GM12878 (cell line): ENCODE results near the gene GRIK1. TPM values are rescaled to one million over a fixed set of nuclear protein-coding genes. Genes with fewer than 3 reads are reported as not detected.

Experiments
- ATAC-seq: fragments of 200-7000 bp; cut with Tn5 transposase; 3 replicates; pipeline ENCODE4 v1.9.1; 2020; ENCODE audit warnings: mild to moderate bottlenecking, moderate library complexity
- BruUV-seq: library from RNA; stranded (reverse); fragments of 400-500 nt; replicated peaks from 2 replicates; lab custom pipeline; 2021; lab: Mats Ljungman, UMichigan
- CTCF ChIA-PET: fragments of 300-600 bp; sonication (Branson Sonifier 250); formaldehyde crosslinking; extraction: SDS; loops from one replicate; lab custom pipeline; 2021; ENCODE audit warnings: inconsistent platforms; lab: Yijun Ruan, JAX
- POLR2A ChIA-PET: fragments of 350-600 bp; formaldehyde crosslinking; extraction: SDS; loops from one replicate; lab custom pipeline; 2021; ENCODE audit warnings: inconsistent platforms; lab: Charles Lee
- RAD21 ChIA-PET: fragments of 300-600 bp; sonication (Branson Sonifier 250); formaldehyde crosslinking; loops from one replicate; lab custom pipeline; 2023; ENCODE audit warnings: antibody characterized with exemption; ENCODE audit not compliant: unreplicated experiment; lab: Charles Lee
- SMC1A ChIA-PET: fragments of 300-600 bp; sonication (Branson Sonifier 250); formaldehyde crosslinking; loops from one replicate; lab custom pipeline; 2023; ENCODE audit not compliant: unreplicated experiment, uncharacterized antibody; lab: Charles Lee
- DNase-seq: peaks from one replicate; pipeline ENCODE4 v3.0.0-alpha.2; 2011; ENCODE audit warnings: low read depth, low spot score
- FAIRE-seq: peaks from 3 replicates; lab custom pipeline; 2011; peaks lifted over from hg19 to GRCh38; lab: Jason Lieb, UNC
- H2AFZ ChIP-seq: 2 replicates; pipeline ENCODE4 v1.6.0; 2011; ENCODE audit warnings: low read depth, low read length, control low read depth; ENCODE audit not compliant: control insufficient read depth
- H3K27ac ChIP-seq: 2 replicates; pipeline ENCODE4 v1.5.1; 2011; ENCODE audit warnings: control low read depth; ENCODE audit not compliant: control insufficient read depth, insufficient read depth
- H3K27me3 ChIP-seq, 2 experiments: replicated peaks in 1 of 2; 2 replicates each; pipeline versions ENCODE4 v1.6.0 to v1.6.1; 2011; ENCODE audit warnings: low read length in 1 of 2; ENCODE audit not compliant: control insufficient read depth in 2 of 2, insufficient read depth in 2 of 2
- H3K36me3 ChIP-seq, 2 experiments: 2 replicates each; pipeline ENCODE4 v1.5.1; 2011; ENCODE audit warnings: low read length in 1 of 2; ENCODE audit not compliant: control insufficient read depth in 2 of 2, insufficient read depth in 2 of 2
- H3K4me1 ChIP-seq: 2 replicates; pipeline ENCODE4 v1.6.1; 2011; ENCODE audit warnings: mild to moderate bottlenecking, low read length, moderate library complexity, mixed read lengths; ENCODE audit not compliant: control insufficient read depth, insufficient read depth
- H3K4me2 ChIP-seq: 2 replicates; pipeline ENCODE4 v1.6.0; 2011; ENCODE audit warnings: control low read depth; ENCODE audit not compliant: control insufficient read depth, insufficient read depth
- H3K4me3 ChIP-seq: fragments of 200-600 bp; sonication (generic); 2 replicates; pipeline ENCODE4 v1.5.1; 2016
- H3K79me2 ChIP-seq: 2 replicates; pipeline ENCODE4 v1.6.0; 2011; ENCODE audit warnings: low read length; ENCODE audit not compliant: control insufficient read depth, insufficient read depth
- H3K9ac ChIP-seq: 2 replicates; pipeline ENCODE4 v1.8.0; 2011; ENCODE audit warnings: low read length, control low read depth, mixed read lengths; ENCODE audit not compliant: control insufficient read depth, insufficient read depth
- H3K9me3 ChIP-seq: replicated peaks from 3 replicates; pipeline ENCODE4 v1.5.1; 2011; ENCODE audit warnings: mild to moderate bottlenecking, low read length; ENCODE audit not compliant: control insufficient read depth, insufficient read depth
- H4K20me1 ChIP-seq: 2 replicates; pipeline ENCODE4 v1.6.0; 2011; ENCODE audit not compliant: control insufficient read depth, insufficient read depth
- E2F8 ChIP-seq: fragments of 450-650 bp; IDR thresholded peaks from 2 replicates; pipeline ENCODE4 v1.6.1; 2018; ENCODE audit warnings: mild to moderate bottlenecking, low read depth, moderate library complexity; ENCODE audit not compliant: partially characterized antibody
- E4F1 ChIP-seq: fragments of 450-650 bp; IDR thresholded peaks from 2 replicates; pipeline ENCODE4 v1.6.1; 2018; ENCODE audit warnings: borderline replicate concordance, mild to moderate bottlenecking; ENCODE audit not compliant: partially characterized antibody
- TARDBP ChIP-seq: IDR thresholded peaks from 2 replicates; pipeline ENCODE4 v1.6.1; 2016; ENCODE audit warnings: borderline replicate concordance
- ZBTB11 ChIP-seq: fragments of 450-650 bp; formaldehyde crosslinking; IDR thresholded peaks from 2 replicates; pipeline ENCODE4 v1.5.0; 2022; ENCODE audit warnings: mild to moderate bottlenecking, missing genetic modification characterization
- WGBS: methylation state at CpG from one replicate; pipeline ENCODE4 v1.1.6; 2016; ENCODE audit warnings: low lambda C conversion rate; ENCODE audit not compliant: insufficient replicate concordance, insufficient coverage; ENCODE audit errors: missing lambda C conversion rate; 5-methylcytosine and 5-hydroxymethylcytosine counted together
- in situ Hi-C: fragments of 300-500 bp; cut with MboI; formaldehyde crosslinking; loops from 9 replicates; pipeline ENCODE4 v1.14.3; 2018; ENCODE audit warnings: mixed read lengths
- intact Hi-C: fragments of 100-400 bp; cut with micrococcal nuclease; formaldehyde crosslinking; loops from one replicate; pipeline ENCODE4 v1.14.2; 2022; ENCODE audit not compliant: unreplicated experiment
- polyA plus RNA-seq, 11 experiments: library from polyadenylated mRNA; depleted of rRNA in 4 of 11; unstranded in 6 of 11; stranded (reverse) in 5 of 11; fragments of >200 nt; fragmentation: Nextera tagmentation in 4 of 11; fragmentation: Illumina TruSeq in 1 of 11; extraction: Ambion mirVana in 4 of 11; extraction: Trizol in 1 of 11; gene quantifications; 1 replicate in 1 of 11; 2 replicates in 10 of 11; pipeline versions ENCODE4 v1.2.1 to v1.2.3, GENCODE V29; 2011 to 2016; ENCODE audit warnings: inconsistent platforms in 2 of 11, missing spikeins in 2 of 11, low read depth in 1 of 11
- total RNA-seq, 4 experiments: library from RNA; depleted of rRNA in 3 of 4; stranded (reverse); fragments of >200 nt in 3 of 4; fragmentation: Illumina TruSeq in 1 of 4; extraction: Trizol in 1 of 4; gene quantifications; 2 replicates each; pipeline versions ENCODE4 v1.2.1 to v1.2.3, GENCODE V29; 2013 to 2021

The GRIK1 gene
- total and polyA plus RNA-seq, 10 of the 15 experiments (the other 5 are each of a cell fraction or from before 2014, with no cell fraction given), result 0.05 to 0.13 (median 0.09) TPM; not detected in 7

- Histone ChIP-seq H3K4me2 (no peak overlapping the region), H2AFZ (no peak overlapping the region), H3K27me3 (no peaks in the 10 kb centered on the region), H4K20me1 (no peaks in the 10 kb centered on the region), H3K4me3 (no peak overlapping the region), H3K4me1 (no peaks in the 10 kb centered on the region), H3K79me2 (no peaks in the 10 kb centered on the region), H3K27ac (no peak overlapping the region), H3K9me3 (no peaks in the 10 kb centered on the region), H3K36me3 (no peaks in the 10 kb centered on the region), H3K9ac (no peak overlapping the region)
- ChIA-PET RAD21 (no interaction called here), POLR2A (no interaction called here), CTCF (interaction anchor here (1.5 kb wide), 1 partner anchor 8 kb away, joined by 3 read pairs; no protein-coding TSS in a partner anchor), SMC1A (no interaction called here)
- DNase-seq (no peak), FAIRE-seq (no peak), ATAC-seq (no peak)
- BruUV-seq, result no TSS peak
- intact Hi-C loops, result no loop called here
- 0% methylated on average over 2 of the region's 2 CpGs for WGBS
- in situ Hi-C loops, result no loop called here
- TF ChIP-seq TARDBP, result no peak
- no peak for TF ChIP-seq E2F8
- TF ChIP-seq E4F1, result no peak
- no peak for TF ChIP-seq ZBTB11 (CRISPR knock-in tag)
Observed at GRCh38 chr21:29777160-29777559, 162.6 kb downstream of the GRIK1 start.
